Measurements from ENCODE around the gene FAM90A1.
"Not testable (repeated sequence)": the region's sequence is repeated elsewhere in the genome, so short reads cannot be mapped to it uniquely, and the experiment has no call there.

The FAM90A1 gene

DNA sequence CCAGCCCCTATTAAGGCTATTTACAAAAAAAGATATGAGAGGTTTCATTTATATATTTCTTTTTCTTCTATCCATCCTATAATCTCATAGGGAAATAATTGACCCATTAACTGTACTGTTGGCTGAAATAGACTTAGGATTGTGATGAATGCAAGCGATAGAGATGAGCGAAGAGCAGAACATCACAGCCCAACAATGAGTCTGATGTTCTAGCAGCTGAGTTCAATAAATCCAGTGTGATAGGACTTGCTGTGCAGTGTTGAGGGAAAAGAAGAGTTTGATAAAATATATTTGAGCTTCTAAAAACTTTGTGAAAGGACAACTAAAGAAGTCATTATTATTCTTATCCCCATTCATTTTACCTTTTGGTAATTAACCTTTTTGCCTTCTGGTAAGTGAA is 54.5 kb downstream of the FAM90A1 start:
- DNase-seq (ENCODE audit: low read depth, low spot score): not testable (repeated sequence)

All from smooth muscle cell of the brain vasculature (primary cell).